IgD-negative memory B cell (primary cell): Measurements from ENCODE around the gene INHA. TPM values are rescaled to one million over a fixed set of nuclear protein-coding genes. Genes with fewer than 3 reads are reported as not detected.
A peak's percentile ranks its signal among the peaks of the same experiment; 100 is the strongest.

Experiments
- H3K27ac Mint-ChIP-seq, 3 donors: one replicate each; pipeline ENCODE4 v1.8.0; 2020 to 2022; ENCODE audit warnings: mild to moderate bottlenecking in 3 of 3, mixed read lengths in 3 of 3, moderate library complexity in 1 of 3
- H3K27me3 Mint-ChIP-seq: one replicate; pipeline ENCODE4 v1.8.0; 2021; ENCODE audit warnings: mixed read lengths
- H3K36me3 Mint-ChIP-seq: one replicate; pipeline ENCODE4 v1.8.0; 2020; ENCODE audit warnings: mild to moderate bottlenecking, mixed read lengths
- H3K4me1 Mint-ChIP-seq, 3 donors: one replicate each; pipeline ENCODE4 v1.8.0; 2020 to 2022; ENCODE audit warnings: mixed read lengths in 3 of 3, mild to moderate bottlenecking in 1 of 3
- H3K4me3 Mint-ChIP-seq, 4 donors: one replicate each; pipeline ENCODE4 v1.8.0; 2020 to 2022; ENCODE audit warnings: mild to moderate bottlenecking in 4 of 4, mixed read lengths in 4 of 4, moderate library complexity in 3 of 4
- H3K9me3 Mint-ChIP-seq, 3 donors: one replicate each; pipeline ENCODE4 v1.8.0; 2020 to 2021; ENCODE audit warnings: mixed read lengths in 3 of 3, mild to moderate bottlenecking in 1 of 3
- polyA plus RNA-seq: library from polyadenylated mRNA; unstranded; fragments of 300-500 nt; fragmentation: Illumina TruSeq; gene quantifications from one replicate; pipeline ENCODE4 v1.2.3, GENCODE V29; 2021

Gene INHA
- polyA plus RNA-seq, 1 donor from 2014 or later, result not detected

DNA sequence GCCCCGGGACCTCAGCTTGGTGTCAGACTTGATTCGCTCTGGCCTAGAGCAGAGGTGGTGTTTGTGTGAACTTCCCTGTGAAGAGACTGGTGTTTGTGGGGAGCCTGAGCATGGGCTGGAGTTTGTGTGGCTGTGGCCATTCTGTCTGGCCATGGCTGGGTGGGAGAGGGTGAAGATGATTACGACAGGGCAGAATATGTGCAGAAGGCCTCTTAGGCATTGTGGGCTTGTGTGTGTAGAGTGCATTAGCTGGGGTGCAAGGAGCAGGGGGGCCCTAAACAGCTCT is 11.3 kb upstream of the INHA start:
- no peaks in the 10 kb centered on the region for H3K36me3 Mint-ChIP-seq
- H3K27me3 Mint-ChIP-seq, result peaks cover 23% of the 10 kb centered on the region
- no peaks in the 10 kb centered on the region for H3K4me1 Mint-ChIP-seq
- H3K27ac Mint-ChIP-seq, result no peak overlapping the region
- no peak overlapping the region for H3K4me3 Mint-ChIP-seq
- peaks cover 0 to 3% (median 0%) of the 10 kb centered on the region in 3 donors for H3K9me3 Mint-ChIP-seq

DNA sequence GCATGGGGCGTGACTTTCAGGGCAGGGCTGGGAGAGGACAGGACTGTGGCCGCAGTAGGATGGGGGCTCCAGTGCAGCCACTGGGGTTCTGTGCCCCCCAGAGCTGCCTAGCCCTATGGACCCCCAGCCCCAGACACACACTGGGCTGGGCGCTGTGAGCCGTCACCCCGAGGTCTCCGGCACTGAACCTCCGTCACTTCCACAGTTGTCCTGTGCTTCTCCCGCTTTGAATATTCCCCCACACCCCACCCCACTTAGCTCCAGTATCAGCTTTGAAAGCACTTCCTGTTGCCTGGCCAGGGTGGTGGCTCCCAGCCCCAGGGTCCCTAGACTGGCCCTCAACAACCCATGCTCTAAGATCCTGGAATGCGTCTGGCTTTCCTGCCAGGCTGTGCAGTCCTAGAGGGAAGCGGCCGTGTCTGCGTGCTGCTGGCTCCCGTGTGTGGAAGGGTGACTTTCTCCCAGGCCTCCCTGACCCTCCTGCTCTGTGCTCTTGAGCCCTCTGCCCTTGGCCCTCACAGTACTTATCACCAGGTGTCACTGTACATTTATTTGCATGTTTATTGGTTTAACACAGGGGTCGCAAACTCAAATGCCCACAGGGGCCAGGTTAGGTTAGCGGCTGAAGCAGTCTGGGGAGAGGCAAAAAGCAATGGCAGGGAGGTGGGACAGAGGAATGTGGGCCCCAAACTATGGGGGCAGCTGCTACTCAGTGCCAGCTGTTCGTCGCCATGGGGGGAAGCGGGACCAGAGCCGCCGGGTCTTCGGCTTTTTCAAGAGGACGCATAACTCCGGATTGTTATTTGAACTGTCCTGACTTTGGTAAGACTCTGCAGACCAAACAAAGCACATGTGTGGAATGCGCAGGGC is 10.7 kb upstream of the INHA start:
- Mint-ChIP-seq H3K27ac (peak overlapping the region in 1 of 3 donors; percentile 5), H3K4me3 (no peak overlapping the region), H3K27me3 (peaks cover 23% of the 10 kb centered on the region), H3K36me3 (no peaks in the 10 kb centered on the region), H3K9me3 (peaks cover 0 to 5% (median 0%) of the 10 kb centered on the region in 3 donors), H3K4me1 (no peaks in the 10 kb centered on the region)

DNA sequence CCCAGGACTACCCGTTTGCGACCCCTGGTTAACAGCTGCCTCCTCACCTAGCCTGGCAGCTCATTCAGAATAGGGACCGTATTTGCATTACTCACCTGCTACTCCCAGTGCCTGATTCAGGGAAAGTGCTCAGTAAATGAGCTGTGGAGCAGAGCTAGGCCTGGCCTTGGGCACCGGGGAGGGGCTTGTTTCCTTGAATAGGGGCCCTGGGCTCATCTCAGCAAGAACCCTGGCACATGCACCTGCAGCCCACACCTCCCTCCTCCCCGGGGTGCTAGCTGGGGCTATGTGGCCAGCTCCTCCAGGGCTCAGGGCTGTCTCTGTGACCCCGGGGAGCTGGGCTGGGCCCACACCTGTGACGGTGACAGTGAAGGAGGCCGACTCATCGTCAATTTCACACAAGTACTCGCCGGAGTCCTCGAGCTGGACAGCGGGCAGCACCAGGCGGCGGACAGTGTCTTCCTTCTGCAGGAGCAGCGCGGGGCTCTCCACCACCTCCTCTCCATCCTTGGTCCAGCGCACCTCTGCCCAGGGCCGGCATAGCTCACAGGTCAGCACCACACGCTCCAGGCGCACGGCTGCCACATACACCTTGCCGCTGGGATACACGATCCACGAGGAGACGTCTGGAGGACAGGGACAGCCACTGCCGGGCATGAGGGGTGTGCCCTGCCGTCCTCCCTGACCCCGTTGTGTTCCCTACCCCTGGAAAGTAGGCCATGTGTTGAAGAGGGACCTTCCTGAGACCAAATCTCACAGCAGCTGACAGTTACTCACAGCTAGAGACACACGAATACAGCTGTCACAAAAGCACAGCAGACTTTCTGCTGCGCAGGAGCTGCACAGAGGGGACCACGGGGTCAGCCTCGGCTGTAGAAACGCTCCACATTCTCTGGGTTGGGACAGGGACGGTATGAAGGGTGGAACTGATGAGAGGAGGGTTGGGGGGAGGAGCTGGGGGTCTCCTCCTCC is 9.8 kb upstream of the INHA start:
- Mint-ChIP-seq H3K27me3 (peaks cover 21% of the 10 kb centered on the region), H3K4me1 (no peaks in the 10 kb centered on the region), H3K9me3 (peaks cover 0 to 8% (median 0%) of the 10 kb centered on the region in 3 donors)

DNA sequence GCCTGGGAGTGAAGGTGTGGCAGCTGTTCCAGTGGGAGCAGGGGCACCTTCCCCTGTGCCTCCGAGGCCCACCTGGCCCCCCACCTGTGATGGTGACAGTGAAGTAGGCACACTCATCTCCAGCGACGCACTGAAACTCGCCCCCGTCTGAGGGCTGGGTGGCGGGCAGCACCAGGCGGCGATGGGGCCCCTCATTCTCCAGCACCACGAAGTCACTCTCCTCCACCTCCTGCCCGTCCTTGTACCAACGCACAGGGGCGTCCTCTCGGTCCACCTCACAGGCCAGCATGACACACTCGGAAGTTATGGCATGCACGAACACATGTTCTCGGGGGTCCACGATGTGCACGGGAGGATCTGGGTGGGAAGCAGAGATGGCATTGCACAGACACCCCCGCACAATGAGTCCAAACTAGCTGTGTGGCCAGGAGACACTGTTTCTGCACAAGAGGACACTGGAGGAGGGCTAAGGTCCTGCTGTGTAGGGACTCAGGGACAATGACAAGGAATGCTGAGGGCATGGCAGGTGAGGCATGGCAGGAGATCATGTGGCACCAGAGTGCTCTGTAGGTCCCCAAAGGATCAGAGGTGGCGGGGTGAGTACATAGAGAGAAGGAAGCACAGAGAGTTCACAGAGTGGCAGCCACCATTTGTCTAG is 8.7 kb upstream of the INHA start:
- peaks cover 29% of the 10 kb centered on the region for H3K27me3 Mint-ChIP-seq
- no peaks in the 10 kb centered on the region for H3K36me3 Mint-ChIP-seq
- H3K9me3 Mint-ChIP-seq, result peaks cover 0 to 8% (median 2%) of the 10 kb centered on the region in 3 donors
- no peak overlapping the region for H3K4me3 Mint-ChIP-seq
- H3K4me1 Mint-ChIP-seq, result no peaks in the 10 kb centered on the region
- H3K27ac Mint-ChIP-seq, result no peak overlapping the region

More for the DNA sequence above, 9.8 kb upstream of the INHA start:
- H3K36me3 Mint-ChIP-seq, result no peaks in the 10 kb centered on the region
- peak overlapping the region in 1 of 3 donors; percentile 5 for H3K27ac Mint-ChIP-seq
- H3K4me3 Mint-ChIP-seq, result no peak overlapping the region

DNA sequence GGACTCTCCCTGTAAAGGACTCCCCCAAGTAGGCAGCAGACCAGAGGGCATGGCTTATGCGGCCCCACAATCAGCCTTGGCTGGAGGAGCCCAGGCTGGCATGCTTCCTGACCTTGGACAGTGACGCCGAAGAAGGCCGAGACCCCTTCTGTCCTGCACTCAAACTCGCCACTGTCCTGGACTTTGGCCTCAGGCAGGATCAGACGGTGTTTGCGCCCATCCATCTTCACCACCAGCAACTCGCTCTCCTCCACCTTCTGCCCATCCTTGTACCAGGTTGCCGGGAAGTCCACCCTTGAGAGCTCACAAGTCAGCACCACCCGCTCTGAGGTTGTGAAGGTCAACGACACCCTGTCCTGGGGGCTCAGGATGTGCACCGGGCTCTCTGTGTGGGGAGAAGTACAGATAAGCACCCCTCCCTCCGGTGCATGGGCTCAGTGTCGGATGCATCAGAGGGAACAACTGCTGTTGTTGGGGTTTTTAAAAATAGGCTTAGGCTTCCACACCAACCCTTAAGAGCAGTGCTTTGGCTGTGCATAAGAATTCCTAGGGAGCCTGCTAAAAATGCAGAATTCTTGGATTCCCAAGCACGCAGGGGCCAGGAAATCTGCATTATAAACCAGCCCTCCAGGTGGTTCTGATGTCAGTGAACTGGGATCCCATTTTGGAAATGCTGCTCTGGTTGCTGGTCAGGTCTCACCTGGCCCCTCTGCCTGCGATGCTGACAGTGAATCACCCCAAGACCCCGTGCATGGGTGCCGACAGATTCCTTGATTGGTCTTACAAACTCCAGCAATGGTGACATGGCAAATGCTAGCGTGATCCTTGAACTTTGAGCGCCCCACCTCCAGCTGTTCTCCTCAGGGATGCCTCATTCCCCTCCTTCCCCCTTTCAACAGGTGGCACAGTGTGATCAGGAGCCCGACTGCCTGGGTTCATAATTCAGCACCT is 6.7 kb upstream of the INHA start:
- no peak overlapping the region for H3K27ac Mint-ChIP-seq
- no peak overlapping the region for H3K4me3 Mint-ChIP-seq
- H3K9me3 Mint-ChIP-seq, result peaks cover 0 to 8% (median 2%) of the 10 kb centered on the region in 3 donors
- H3K36me3 Mint-ChIP-seq, result no peaks in the 10 kb centered on the region
- H3K27me3 Mint-ChIP-seq, result peaks cover 41% of the 10 kb centered on the region
- H3K4me1 Mint-ChIP-seq, result no peaks in the 10 kb centered on the region

DNA sequence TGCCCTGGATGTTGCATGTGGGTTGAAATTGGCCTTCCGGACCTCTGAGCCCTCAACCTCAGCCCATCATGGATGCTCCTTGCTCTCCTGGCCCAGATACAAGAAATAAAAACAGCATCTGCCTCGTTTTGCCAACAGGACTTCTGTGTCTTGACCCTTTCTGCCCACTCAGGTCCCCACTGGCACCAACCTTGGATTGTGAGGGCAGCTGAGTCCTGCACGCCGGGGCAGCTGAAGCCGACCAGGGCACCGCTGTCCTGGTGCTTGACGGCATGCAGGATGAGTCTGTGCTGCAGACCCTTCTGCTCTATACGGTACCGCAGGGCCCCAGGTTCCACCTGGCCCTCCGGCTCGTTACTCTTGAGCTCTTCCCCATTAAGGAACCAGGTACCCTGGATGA is 5.5 kb upstream of the INHA start:
- peaks cover 0 to 8% (median 2%) of the 10 kb centered on the region in 3 donors for H3K9me3 Mint-ChIP-seq
- no peaks in the 10 kb centered on the region for H3K36me3 Mint-ChIP-seq
- no peaks in the 10 kb centered on the region for H3K4me1 Mint-ChIP-seq
- H3K27ac Mint-ChIP-seq, result no peak overlapping the region
- no peak overlapping the region for H3K4me3 Mint-ChIP-seq
- peaks cover 40% of the 10 kb centered on the region for H3K27me3 Mint-ChIP-seq

DNA sequence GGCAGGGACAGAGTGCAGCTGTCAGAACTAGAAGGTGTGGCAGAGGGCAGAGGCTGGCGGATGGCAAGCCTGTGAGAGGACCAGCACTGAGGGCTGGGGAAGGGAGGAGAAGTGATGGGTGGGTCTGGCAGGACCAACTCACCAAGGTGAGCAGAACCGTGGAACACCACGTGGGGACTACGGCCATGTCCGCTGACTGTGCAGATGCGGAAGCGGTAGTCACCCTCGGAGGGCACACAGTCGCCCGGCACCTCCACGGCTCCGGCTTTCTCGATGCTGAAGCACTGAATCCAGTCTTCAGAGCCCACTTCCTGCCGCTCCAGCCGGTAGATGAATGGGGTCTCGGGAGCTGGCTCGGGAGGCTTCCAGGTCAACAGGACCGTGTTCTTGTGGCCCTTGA is 5.0 kb upstream of the INHA start:
- Mint-ChIP-seq H3K27me3 (peaks cover 45% of the 10 kb centered on the region), H3K36me3 (no peaks in the 10 kb centered on the region), H3K4me1 (peaks cover 0 to 2% (median 0%) of the 10 kb centered on the region in 3 donors), H3K27ac (no peak overlapping the region), H3K4me3 (no peak overlapping the region), H3K9me3 (peaks cover 0 to 8% (median 3%) of the 10 kb centered on the region in 3 donors)

DNA sequence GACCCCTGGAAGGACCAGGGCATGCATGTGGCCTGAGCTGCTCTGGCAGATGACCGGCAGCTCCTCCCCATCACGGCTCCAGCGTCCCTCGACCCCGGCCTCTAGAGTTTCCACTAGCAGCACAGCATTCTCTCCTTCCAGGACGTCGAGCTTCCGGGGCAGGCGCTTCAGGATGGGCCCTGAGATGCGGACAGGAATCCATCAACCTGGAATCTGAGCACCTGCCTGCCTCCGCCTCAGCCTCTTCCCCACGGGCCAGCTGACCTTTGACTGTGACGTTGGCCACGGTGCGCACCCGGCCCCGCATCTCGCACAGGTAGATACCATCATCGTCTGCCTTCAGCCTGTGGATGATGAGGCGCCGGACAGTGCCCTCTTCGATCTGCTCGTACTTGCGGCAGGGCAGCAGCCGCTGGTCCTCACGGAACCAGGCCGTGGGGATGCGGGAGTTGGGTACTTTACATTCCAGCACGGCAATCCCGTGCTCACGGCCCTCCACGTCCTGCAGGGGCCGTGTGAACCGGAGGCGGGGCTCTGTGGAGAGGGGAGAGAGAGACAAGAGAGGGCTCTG is 4.2 kb upstream of the INHA start:
- Mint-ChIP-seq H3K27ac (no peak overlapping the region), H3K9me3 (peaks cover 0 to 8% (median 3%) of the 10 kb centered on the region in 3 donors), H3K27me3 (peaks cover 45% of the 10 kb centered on the region), H3K4me1 (peaks cover 0 to 2% (median 0%) of the 10 kb centered on the region in 3 donors), H3K36me3 (no peaks in the 10 kb centered on the region), H3K4me3 (peak overlapping the region in 1 of 4 donors; percentile 34)

DNA sequence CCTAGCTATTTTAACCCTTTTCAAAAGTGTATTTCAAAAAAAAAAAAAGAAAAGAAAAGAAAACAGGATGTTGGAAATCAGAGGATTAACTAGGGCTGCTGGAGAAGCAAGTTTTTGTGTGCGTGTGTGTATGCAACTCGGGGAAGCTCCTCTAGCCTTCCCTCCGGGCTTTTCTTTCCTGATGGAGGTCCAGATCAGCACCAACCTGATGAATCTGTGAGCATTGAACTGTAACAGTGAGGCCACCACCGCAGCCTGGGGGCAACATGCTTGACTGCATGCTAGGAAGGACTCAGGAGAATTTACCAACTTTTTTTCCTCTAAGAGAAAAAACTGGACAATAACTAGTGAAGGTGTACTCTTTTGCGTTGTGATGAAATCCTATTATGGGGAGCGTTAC is 3.1 kb upstream of the INHA start:
- peaks cover 0 to 2% (median 0%) of the 10 kb centered on the region in 3 donors for H3K4me1 Mint-ChIP-seq
- H3K4me3 Mint-ChIP-seq, result no peak overlapping the region
- no peak overlapping the region for H3K27ac Mint-ChIP-seq
- peaks cover 0 to 8% (median 3%) of the 10 kb centered on the region in 3 donors for H3K9me3 Mint-ChIP-seq
- no peaks in the 10 kb centered on the region for H3K36me3 Mint-ChIP-seq
- peaks cover 45% of the 10 kb centered on the region for H3K27me3 Mint-ChIP-seq

DNA sequence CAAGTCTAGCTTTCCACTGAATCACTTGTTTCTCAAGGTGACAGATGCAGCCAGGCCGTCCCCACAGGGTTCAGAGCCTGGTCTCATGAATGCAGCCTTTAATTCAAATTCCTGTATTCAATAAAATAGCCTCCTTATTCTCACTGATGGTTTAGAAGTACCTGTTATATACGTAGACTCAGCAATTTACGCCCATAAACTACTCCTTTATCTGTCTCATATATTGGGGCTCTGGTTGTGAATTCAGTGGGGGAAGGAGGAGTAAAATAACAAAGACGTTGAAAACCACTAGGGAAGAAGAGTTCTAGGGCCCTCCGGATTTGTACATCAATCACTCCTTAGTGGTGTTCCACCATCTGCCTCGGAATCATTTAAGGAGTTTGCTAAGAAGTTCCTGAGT is 2.5 kb upstream of the INHA start:
- peaks cover 45% of the 10 kb centered on the region for H3K27me3 Mint-ChIP-seq
- peaks cover 0 to 5% (median 3%) of the 10 kb centered on the region in 3 donors for H3K9me3 Mint-ChIP-seq
- H3K4me3 Mint-ChIP-seq, result peak overlapping the region in 3 of 4 donors; percentile 58 to 65 (median 59)
- peaks cover 0 to 2% (median 0%) of the 10 kb centered on the region in 3 donors for H3K4me1 Mint-ChIP-seq
- no peaks in the 10 kb centered on the region for H3K36me3 Mint-ChIP-seq
- no peak overlapping the region for H3K27ac Mint-ChIP-seq

DNA sequence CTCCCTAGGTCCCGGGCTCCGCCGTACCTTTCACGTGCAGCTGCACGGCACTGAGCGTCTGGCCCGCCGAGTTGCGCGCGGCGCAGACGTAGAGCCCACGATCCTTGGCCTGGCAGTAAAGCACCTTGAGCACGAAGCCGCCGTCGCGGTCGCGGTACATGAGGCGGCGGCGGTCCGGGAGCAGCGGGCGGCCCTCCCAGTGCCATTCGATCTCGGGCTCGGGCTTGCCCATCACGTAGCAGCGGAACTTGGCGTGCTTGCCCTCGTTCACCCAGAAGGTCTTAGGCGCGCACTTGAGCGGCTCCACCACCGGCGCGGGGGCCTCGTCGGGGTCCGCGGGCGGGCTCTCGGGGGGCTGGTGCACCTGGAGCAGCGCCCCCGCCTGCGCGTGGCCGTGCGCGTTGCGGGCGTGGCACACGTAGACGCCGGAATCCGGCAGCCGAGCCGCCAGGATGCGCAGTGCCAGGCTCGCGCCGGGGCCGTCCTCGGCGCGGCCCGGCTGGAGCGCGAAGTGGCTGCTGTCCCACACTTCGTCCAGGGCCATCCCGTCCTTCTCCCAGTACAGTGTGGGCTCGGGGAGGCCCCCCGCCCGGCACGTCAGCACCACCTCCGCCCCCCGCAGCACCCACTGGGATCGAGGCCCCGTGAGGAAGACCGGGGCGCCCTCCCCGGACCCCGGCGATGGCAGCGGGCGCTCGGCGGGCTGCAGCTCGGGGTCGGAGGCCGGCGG is 1.8 kb upstream of the INHA start:
- peaks cover 0 to 2% (median 0%) of the 10 kb centered on the region in 3 donors for H3K4me1 Mint-ChIP-seq
- peaks cover 51% of the 10 kb centered on the region for H3K27me3 Mint-ChIP-seq
- H3K9me3 Mint-ChIP-seq, result peaks cover 0 to 5% (median 3%) of the 10 kb centered on the region in 3 donors
- H3K4me3 Mint-ChIP-seq, result peak overlapping the region; percentile 17 to 65 (median 51)
- H3K36me3 Mint-ChIP-seq, result no peaks in the 10 kb centered on the region
- H3K27ac Mint-ChIP-seq, result no peak overlapping the region

DNA sequence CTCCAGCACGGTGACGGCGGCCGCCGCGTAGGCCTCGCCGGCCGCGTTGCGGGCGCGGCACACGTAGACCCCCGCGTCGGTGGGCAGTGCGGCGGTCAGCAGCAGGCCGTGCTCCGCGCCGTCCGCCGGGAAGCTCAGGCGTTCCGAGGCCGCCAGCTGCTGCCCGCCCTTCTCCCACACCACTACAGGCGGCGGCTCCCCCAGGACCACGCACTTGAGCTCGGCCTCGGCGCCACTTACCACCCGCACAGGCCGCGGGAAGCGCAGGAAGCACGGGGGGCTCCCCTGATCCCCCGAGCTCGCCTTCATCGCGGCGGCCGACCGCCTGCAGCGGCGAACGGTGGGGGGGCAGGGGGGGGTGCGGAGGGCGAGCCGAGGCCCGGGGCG is 1.2 kb upstream of the INHA start:
- H3K9me3 Mint-ChIP-seq, result peaks cover 0 to 5% (median 3%) of the 10 kb centered on the region in 3 donors
- no peaks in the 10 kb centered on the region for H3K36me3 Mint-ChIP-seq
- H3K4me3 Mint-ChIP-seq, result no peak overlapping the region
- peaks cover 0 to 2% (median 0%) of the 10 kb centered on the region in 3 donors for H3K4me1 Mint-ChIP-seq
- H3K27ac Mint-ChIP-seq, result no peak overlapping the region
- H3K27me3 Mint-ChIP-seq, result peaks cover 53% of the 10 kb centered on the region
